H9 (cell line): ENCODE results near the gene PKP3. TPM values are rescaled to one million over a fixed set of nuclear protein-coding genes. Genes with fewer than 3 reads are reported as not detected.

Experiments used
- DNase-seq: peaks from one replicate; pipeline ENCODE4 v3.0.0-alpha.2; 2017
- H2AFZ ChIP-seq: one replicate; pipeline ENCODE4 v1.6.1; 2013; ENCODE audit warnings: mild to moderate bottlenecking, low read length, control low read depth, moderate library complexity
- H2AK5ac ChIP-seq: 2 replicates; pipeline ENCODE4 v1.6.1; 2013; ENCODE audit warnings: low read length, control low read depth, mixed read lengths; ENCODE audit not compliant: insufficient read length
- H2BK120ac ChIP-seq: one replicate; pipeline ENCODE4 v1.6.1; 2013; ENCODE audit warnings: low read depth, mild to moderate bottlenecking, low read length, control low read depth, inconsistent platforms; ENCODE audit not compliant: poor library complexity, severe bottlenecking
- H2BK12ac ChIP-seq: 2 replicates; pipeline ENCODE4 v1.6.1; 2013; ENCODE audit warnings: low read length, control low read depth, mixed read lengths, low read depth; ENCODE audit not compliant: insufficient read length
- H2BK15ac ChIP-seq: 2 replicates; pipeline ENCODE4 v1.6.1; 2013; ENCODE audit warnings: low read depth, low read length, control low read depth
- H2BK20ac ChIP-seq: one replicate; pipeline ENCODE4 v1.6.1; 2013; ENCODE audit warnings: low read depth, mild to moderate bottlenecking, low read length, control low read depth, inconsistent platforms; ENCODE audit not compliant: poor library complexity, severe bottlenecking
- H2BK5ac ChIP-seq: 2 replicates; pipeline ENCODE4 v1.6.1; 2013; ENCODE audit warnings: low read length, control low read depth, mixed read lengths; ENCODE audit not compliant: insufficient read length
- H3K14ac ChIP-seq: 2 replicates; pipeline ENCODE4 v1.6.1; 2013; ENCODE audit warnings: low read length, control low read depth; ENCODE audit not compliant: insufficient read depth
- H3K18ac ChIP-seq: 2 replicates; pipeline ENCODE4 v1.6.1; 2013; ENCODE audit warnings: low read depth, mild to moderate bottlenecking, mixed read lengths, low read length, control low read depth; ENCODE audit not compliant: insufficient read length
- H3K23ac ChIP-seq: 2 replicates; pipeline ENCODE4 v1.6.1; 2013; ENCODE audit warnings: low read length, control low read depth, mixed read lengths, low read depth; ENCODE audit not compliant: insufficient read length
- H3K23me2 ChIP-seq: 2 replicates; pipeline ENCODE4 v1.6.1; 2013; ENCODE audit warnings: low read depth, mild to moderate bottlenecking, mixed read lengths, low read length, control low read depth; ENCODE audit not compliant: insufficient read length, poor library complexity, severe bottlenecking
- H3K27ac ChIP-seq: 2 replicates; pipeline ENCODE4 v1.5.1; 2013; ENCODE audit warnings: low read length, control low read depth, mixed read lengths, low read depth; ENCODE audit not compliant: insufficient read length
- H3K27me3 ChIP-seq: 2 replicates; pipeline ENCODE4 v1.6.1; 2013; ENCODE audit warnings: low read length, control low read depth, inconsistent platforms; ENCODE audit not compliant: insufficient read depth
- H3K4ac ChIP-seq: 2 replicates; pipeline ENCODE4 v1.6.1; 2013; ENCODE audit warnings: low read depth, mild to moderate bottlenecking, control low read depth, inconsistent platforms, low read length, moderate library complexity
- H3K4me1 ChIP-seq: 2 replicates; pipeline ENCODE4 v1.6.1; 2013; ENCODE audit warnings: low read length, control low read depth, inconsistent platforms; ENCODE audit not compliant: insufficient read depth
- H3K4me2 ChIP-seq: 2 replicates; pipeline ENCODE4 v1.6.1; 2013; ENCODE audit warnings: low read length, control low read depth, mixed read lengths; ENCODE audit not compliant: insufficient read length, insufficient read depth
- H3K56ac ChIP-seq: 2 replicates; pipeline ENCODE4 v1.6.1; 2013; ENCODE audit warnings: low read depth, mild to moderate bottlenecking, mixed read lengths, low read length, control low read depth; ENCODE audit not compliant: insufficient read length
- H3K79me1 ChIP-seq: 2 replicates; pipeline ENCODE4 v1.6.1; 2013; ENCODE audit warnings: low read depth, mild to moderate bottlenecking, moderate library complexity, low read length, control low read depth, inconsistent platforms; ENCODE audit not compliant: insufficient read depth, poor library complexity, severe bottlenecking
- H3K79me2 ChIP-seq: 2 replicates; pipeline ENCODE4 v1.6.1; 2013; ENCODE audit warnings: low read length, control low read depth, inconsistent platforms; ENCODE audit not compliant: insufficient read depth
- H3K9ac ChIP-seq: 2 replicates; pipeline ENCODE4 v1.6.1; 2013; ENCODE audit warnings: low read length, control low read depth, mixed read lengths; ENCODE audit not compliant: insufficient read length; ENCODE audit errors: extremely low read depth
- H3K9me3 ChIP-seq: one replicate; pipeline ENCODE4 v1.6.1; 2013; ENCODE audit warnings: low read depth, low read length, inconsistent platforms; ENCODE audit not compliant: control insufficient read depth
- H3T11ph ChIP-seq: one replicate; pipeline ENCODE4 v1.6.1; 2013; ENCODE audit warnings: mild to moderate bottlenecking, low read length, control low read depth, inconsistent platforms
- H4K20me1 ChIP-seq: one replicate; pipeline ENCODE4 v1.6.1; 2013; ENCODE audit not compliant: control insufficient read depth, insufficient read length, insufficient read depth
- H4K5ac ChIP-seq: 2 replicates; pipeline ENCODE4 v1.6.1; 2013; ENCODE audit warnings: low read depth, mild to moderate bottlenecking, mixed read lengths, low read length, control low read depth; ENCODE audit not compliant: insufficient read length
- H4K8ac ChIP-seq: replicated peaks from 2 replicates; pipeline ENCODE4 v1.6.1; 2013; ENCODE audit warnings: low read length, control low read depth, mixed read lengths, low read depth; ENCODE audit not compliant: insufficient read length
- H4K91ac ChIP-seq: 2 replicates; pipeline ENCODE4 v1.6.1; 2013; ENCODE audit warnings: low read depth, mild to moderate bottlenecking, moderate library complexity, mixed read lengths, low read length, control low read depth; ENCODE audit not compliant: insufficient read length
- H3K27ac Mint-ChIP-seq, 3 experiments: 2 replicates in 2 of 3; 3 replicates in 1 of 3; pipeline ENCODE4 v1.8.0; 2020 to 2021; ENCODE audit warnings: mixed read lengths in 3 of 3, mild to moderate bottlenecking in 1 of 3, moderate library complexity in 1 of 3
- H3K27me3 Mint-ChIP-seq: 2 replicates; pipeline ENCODE4 v1.8.0; 2021; ENCODE audit warnings: low read depth, mild to moderate bottlenecking, moderate library complexity, mixed read lengths
- H3K36me3 Mint-ChIP-seq, 3 experiments: 2 replicates in 2 of 3; 3 replicates in 1 of 3; pipeline ENCODE4 v1.8.0; 2020 to 2021; ENCODE audit warnings: low read depth in 3 of 3, mixed read lengths in 3 of 3; ENCODE audit not compliant: insufficient read depth in 1 of 3
- H3K4me1 Mint-ChIP-seq, 2 experiments: 2 replicates each; pipeline ENCODE4 v1.8.0; 2020; ENCODE audit warnings: mixed read lengths in 2 of 2
- H3K4me3 Mint-ChIP-seq, 2 experiments: 2 replicates in 1 of 2; 3 replicates in 1 of 2; pipeline ENCODE4 v1.8.0; 2020 to 2021; ENCODE audit warnings: mild to moderate bottlenecking in 2 of 2, mixed read lengths in 2 of 2, moderate library complexity in 1 of 2
- H3K9me3 Mint-ChIP-seq, 2 experiments: 2 replicates in 1 of 2; 3 replicates in 1 of 2; pipeline ENCODE4 v1.8.0; 2020; ENCODE audit warnings: mild to moderate bottlenecking in 2 of 2, mixed read lengths in 2 of 2, moderate library complexity in 1 of 2
- WGBS: extraction: QIAGEN DNeasy Blood & Tissue Kit; methylation state at CpG from one replicate; pipeline ENCODE4 v1.1.7; 2013; ENCODE audit warnings: missing lambda C conversion rate, low lambda C conversion rate, mixed read lengths; ENCODE audit not compliant: insufficient read length; ENCODE audit errors: extremely low coverage; 5-methylcytosine and 5-hydroxymethylcytosine counted together
- total RNA-seq: library from RNA; stranded (reverse); gene quantifications from 2 replicates; pipeline ENCODE4 v1.2.1, GENCODE V29; 2021
- TF ChIP-seq, protein P1 (sequence below): fragments of 200-600 bp; sonication (generic); conservative IDR thresholded peaks from 3 replicates; pipeline ENCODE4 v1.8.0; 2021; ENCODE audit warnings: antibody characterized with exemption, mild to moderate bottlenecking

Gene PKP3
- total RNA-seq, 1 experiment from 2014 or later: 41.7 TPM

DNA sequence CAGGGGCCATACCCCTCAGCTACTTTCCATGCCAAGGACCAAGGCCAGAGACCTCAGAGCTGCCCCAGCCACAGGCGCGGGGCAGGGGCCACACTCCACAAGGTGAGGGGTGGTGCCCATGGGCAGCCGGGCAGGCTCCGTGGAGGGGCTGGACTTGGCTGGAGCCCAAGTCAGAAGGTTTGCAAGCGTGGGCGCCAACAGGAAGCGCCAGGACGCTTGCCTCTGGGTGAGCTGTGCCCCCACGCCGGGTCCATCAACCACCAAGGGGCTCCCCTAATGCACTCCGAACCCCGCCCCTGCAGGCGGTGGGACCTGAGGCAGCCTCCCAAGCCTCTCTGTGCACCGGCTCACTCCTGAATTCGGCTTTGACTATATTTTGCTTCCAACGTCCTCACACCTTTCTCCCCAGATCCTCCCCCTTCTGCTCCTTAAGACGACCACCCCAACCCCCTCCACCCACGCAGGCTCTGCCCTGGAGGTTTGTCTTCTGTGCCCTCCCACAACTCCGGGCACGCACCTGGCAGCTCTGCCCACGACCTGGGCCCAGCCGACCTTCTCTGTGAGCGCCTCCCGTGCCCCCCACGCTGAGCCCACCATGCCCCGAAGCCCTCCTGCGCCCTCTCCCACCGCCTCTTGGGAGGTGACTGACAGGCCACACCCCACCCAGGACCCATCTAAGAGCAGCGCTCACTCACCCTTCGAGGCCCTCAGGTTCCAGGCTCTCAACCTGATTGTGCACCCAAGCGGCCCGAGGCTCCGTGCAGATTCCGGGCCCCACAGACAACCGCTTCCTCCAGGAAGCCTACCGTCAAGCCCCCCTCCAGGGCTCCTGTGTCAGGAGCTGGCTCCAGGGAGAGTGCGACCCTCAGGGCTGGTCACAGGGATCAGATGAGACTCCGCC lies 2.6 kb upstream of the PKP3 start:
- H2BK20ac ChIP-seq: no peak overlapping the region
- Mint-ChIP-seq H3K36me3 (peaks cover 0 to 4% (median 2%) of the 10 kb centered on the region in 3 experiments; a peak in 4 of 7 replicates), H3K27ac (no peak overlapping the region), H3K4me1 (peaks cover 4 to 13% of the 10 kb centered on the region in 2 experiments), H3K27me3 (peaks cover 14% of the 10 kb centered on the region), H3K9me3 (peaks cover 9% of the 10 kb centered on the region in 2 experiments), H3K4me3 (no peak overlapping the region)
- H3K56ac ChIP-seq: no peak overlapping the region
- H3K18ac ChIP-seq: no peak overlapping the region
- H2AK5ac ChIP-seq: no peak overlapping the region
- no peak overlapping the region for H4K91ac ChIP-seq
- H2BK12ac ChIP-seq: no peak overlapping the region
- no peak overlapping the region for H2AFZ ChIP-seq
- H3K14ac ChIP-seq: no peak overlapping the region
- H4K5ac ChIP-seq: no peak overlapping the region
- H3K27me3 ChIP-seq: no peaks in the 10 kb centered on the region; the same call in 1 of the 2 replicates
- no peak overlapping the region for H3T11ph ChIP-seq
- H3K9ac ChIP-seq: no peak overlapping the region
- peaks cover 2% of the 10 kb centered on the region for H4K20me1 ChIP-seq
- H3K79me2 ChIP-seq: no peaks in the 10 kb centered on the region
- H3K27ac ChIP-seq: no peak overlapping the region
- no peaks in the 10 kb centered on the region; the same call in 1 of the 2 replicates for H3K4me1 ChIP-seq
- no peak for DNase-seq
- H3K4ac ChIP-seq: no peak overlapping the region
- H2BK15ac ChIP-seq: no peak overlapping the region
- no peak overlapping the region for H4K8ac ChIP-seq
- H3K79me1 ChIP-seq: no peaks in the 10 kb centered on the region
- no peak overlapping the region for H3K23ac ChIP-seq
- H3K9me3 ChIP-seq: peaks cover 7% of the 10 kb centered on the region
- no peak overlapping the region for H2BK120ac ChIP-seq
- H3K4me2 ChIP-seq: no peak overlapping the region
- TF ChIP-seq, protein P1, sequence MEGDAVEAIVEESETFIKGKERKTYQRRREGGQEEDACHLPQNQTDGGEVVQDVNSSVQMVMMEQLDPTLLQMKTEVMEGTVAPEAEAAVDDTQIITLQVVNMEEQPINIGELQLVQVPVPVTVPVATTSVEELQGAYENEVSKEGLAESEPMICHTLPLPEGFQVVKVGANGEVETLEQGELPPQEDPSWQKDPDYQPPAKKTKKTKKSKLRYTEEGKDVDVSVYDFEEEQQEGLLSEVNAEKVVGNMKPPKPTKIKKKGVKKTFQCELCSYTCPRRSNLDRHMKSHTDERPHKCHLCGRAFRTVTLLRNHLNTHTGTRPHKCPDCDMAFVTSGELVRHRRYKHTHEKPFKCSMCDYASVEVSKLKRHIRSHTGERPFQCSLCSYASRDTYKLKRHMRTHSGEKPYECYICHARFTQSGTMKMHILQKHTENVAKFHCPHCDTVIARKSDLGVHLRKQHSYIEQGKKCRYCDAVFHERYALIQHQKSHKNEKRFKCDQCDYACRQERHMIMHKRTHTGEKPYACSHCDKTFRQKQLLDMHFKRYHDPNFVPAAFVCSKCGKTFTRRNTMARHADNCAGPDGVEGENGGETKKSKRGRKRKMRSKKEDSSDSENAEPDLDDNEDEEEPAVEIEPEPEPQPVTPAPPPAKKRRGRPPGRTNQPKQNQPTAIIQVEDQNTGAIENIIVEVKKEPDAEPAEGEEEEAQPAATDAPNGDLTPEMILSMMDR: no peak
- H3K23me2 ChIP-seq: no peaks in the 10 kb centered on the region
- WGBS: no CpG with 5 or more reads among the region's 38 CpGs
- H2BK5ac ChIP-seq: no peak overlapping the region
